Measurements from ENCODE around the gene RAB29.

The RAB29 gene

DNA sequence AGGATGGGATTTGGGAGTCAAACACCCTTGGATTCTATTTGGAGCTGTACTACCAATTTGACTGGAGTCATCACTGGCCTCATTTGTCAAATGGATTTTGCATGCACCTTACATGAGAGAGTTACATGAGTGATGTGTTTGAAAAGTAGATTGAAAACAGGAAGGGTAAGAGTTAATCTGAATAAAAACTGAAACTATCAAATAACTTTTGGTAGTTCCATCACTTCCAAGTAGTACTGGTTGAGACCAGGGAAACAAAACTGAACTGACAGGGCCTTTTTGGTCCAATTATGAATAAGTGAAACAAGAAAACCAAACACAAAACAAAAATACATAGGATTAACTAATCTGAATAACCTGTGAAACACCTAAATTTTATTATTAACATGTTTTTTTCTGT lies 55.5 kb downstream of the RAB29 start:
- no peak for DNase-seq (ENCODE audit: low read depth)

DNA sequence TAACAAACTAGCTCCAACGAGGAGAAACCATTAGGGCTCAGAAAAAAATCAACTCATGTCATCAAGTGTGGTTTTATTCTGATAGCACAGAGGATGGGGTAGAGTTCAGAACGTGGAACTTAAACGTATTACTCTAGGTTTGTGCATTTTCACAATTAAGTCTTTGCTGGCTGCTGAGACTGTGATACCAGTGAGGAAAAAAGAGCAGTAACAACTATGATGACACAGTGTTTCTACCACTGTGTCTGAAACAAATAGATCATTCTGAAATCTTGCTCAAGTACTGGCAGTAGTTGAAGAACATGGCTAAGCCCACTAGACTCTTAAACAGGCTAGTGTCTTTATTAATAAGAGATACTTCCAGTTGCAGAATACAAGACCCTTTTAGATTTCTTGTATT lies 56.3 kb downstream of the RAB29 start:
- DNase-seq (ENCODE audit: low read depth), result no peak
